Stimulated activated naive CD8-positive, alpha-beta T cell treated with anti-CD3 and anti-CD28 coated beads, Interleukin-15, Interleukin-2, amounts not matched to agents 100 U/mL and 50 U/mL, for 24 hours (primary cell): ENCODE data around the gene LRMDA.

Source experiments
- ATAC-seq: fragments of 150-1000 bp; cut with Tn5 transposase; one replicate; pipeline ENCODE4 v1.10.0; 2021
- DNase-seq: peaks from one replicate; pipeline ENCODE4 v3.0.0; 2021

The LRMDA gene

GRCh38 chr10:76285012-76285411 lies 853.6 kb downstream of the LRMDA start:
- ATAC-seq (no peak), DNase-seq (no peak)

- DNase-seq (no peak), ATAC-seq (no peak)
These were observed 854.1 kb downstream of the LRMDA start for GRCh38 chr10:76285515-76285914.

- ATAC-seq = no peak
- no peak for DNase-seq
These were observed 855.1 kb downstream of the LRMDA start for GRCh38 chr10:76286536-76286935.

- DNase-seq (no peak), ATAC-seq (no peak)
These were observed 856.4 kb downstream of the LRMDA start for GRCh38 chr10:76287856-76288255.

GRCh38 chr10:76291175-76291574 lies 859.8 kb downstream of the LRMDA start:
- no peak for DNase-seq
- ATAC-seq = no peak

GRCh38 chr10:76291885-76292284 lies 860.5 kb downstream of the LRMDA start:
- ATAC-seq = no peak
- no peak for DNase-seq

GRCh38 chr10:76296957-76297356 lies 865.5 kb downstream of the LRMDA start:
- ATAC-seq (no peak), DNase-seq (no peak)

GRCh38 chr10:76297358-76297757 lies 865.9 kb downstream of the LRMDA start:
- no peak for DNase-seq
- ATAC-seq = no peak

- ATAC-seq = no peak
These were observed 866.4 kb downstream of the LRMDA start for GRCh38 chr10:76297780-76298281.

GRCh38 chr10:76298329-76298728 lies 866.9 kb downstream of the LRMDA start:
- ATAC-seq (no peak), DNase-seq (no peak)

More at GRCh38 chr10:76297780-76298281, 866.4 kb downstream of the LRMDA start:
- no peak for DNase-seq

- no peak for ATAC-seq
These were observed 868.1 kb downstream of the LRMDA start for GRCh38 chr10:76299501-76299900.

GRCh38 chr10:76301211-76301610 lies 869.8 kb downstream of the LRMDA start:
- DNase-seq (no peak), ATAC-seq (no peak)

More at GRCh38 chr10:76299501-76299900, 868.1 kb downstream of the LRMDA start:
- DNase-seq = no peak

- no peak for DNase-seq
- ATAC-seq = no peak
These were observed 870.5 kb downstream of the LRMDA start for GRCh38 chr10:76301950-76302349.

- ATAC-seq (no peak), DNase-seq (no peak)
These were observed 871.1 kb downstream of the LRMDA start for GRCh38 chr10:76302481-76302880.

- DNase-seq (no peak), ATAC-seq (no peak)
These were observed 871.7 kb downstream of the LRMDA start for GRCh38 chr10:76302961-76303630.

GRCh38 chr10:76303682-76304316 lies 872.4 kb downstream of the LRMDA start:
- ATAC-seq = no peak
- DNase-seq = peak; percentile 9

- ATAC-seq = no peak
- no peak for DNase-seq
These were observed 874.6 kb downstream of the LRMDA start for GRCh38 chr10:76305930-76306615.

- DNase-seq = no peak
- ATAC-seq = no peak
These were observed 875.4 kb downstream of the LRMDA start for GRCh38 chr10:76306856-76307255.

GRCh38 chr10:76309070-76309469 lies 877.6 kb downstream of the LRMDA start:
- no peak for ATAC-seq

GRCh38 chr10:76309741-76310587 lies 878.5 kb downstream of the LRMDA start:
- DNase-seq = no peak
- ATAC-seq = no peak

More at GRCh38 chr10:76309070-76309469, 877.6 kb downstream of the LRMDA start:
- no peak for DNase-seq

GRCh38 chr10:76310588-76311080 lies 879.2 kb downstream of the LRMDA start:
- DNase-seq (no peak), ATAC-seq (no peak)
